Activated CD8-positive, alpha-beta memory T cell treated with anti-CD3 and anti-CD28 coated beads, Interleukin-2, amount 50 U/mL, for 48 hours (primary cell): ENCODE results near the gene EYA2.
"Not testable (repeated sequence)": the region's sequence is repeated elsewhere in the genome, so short reads cannot be mapped to it uniquely, and the experiment has no call there.

Experiments used
- DNase-seq: peaks from one replicate; pipeline ENCODE4 v3.0.0-alpha.2; 2020

EYA2 gene

GRCh38 chr20:46894579-46894958 is at the start of gene EYA2:
EYA2 (plus strand) TSS chr20:46894843; CDS start chr20:46990011, 95,168 bp downstream.
- no peak for DNase-seq

GRCh38 chr20:46844965-46845364 is 49.7 kb upstream of the EYA2 start:
- no peak for DNase-seq

GRCh38 chr20:46849269-46849668 is 45.4 kb upstream of the EYA2 start:
- no peak for DNase-seq

- no peak for DNase-seq
Observed at GRCh38 chr20:46849751-46850150, 44.9 kb upstream of the EYA2 start.

GRCh38 chr20:46850416-46850815 is 44.2 kb upstream of the EYA2 start:
- DNase-seq, result no peak

GRCh38 chr20:46850896-46851295 is 43.7 kb upstream of the EYA2 start:
- no peak for DNase-seq

- DNase-seq, result no peak
Observed at GRCh38 chr20:46851746-46852145, 42.9 kb upstream of the EYA2 start.

GRCh38 chr20:46852313-46852712 is 42.3 kb upstream of the EYA2 start:
- no peak for DNase-seq

GRCh38 chr20:46853926-46854325 is 40.7 kb upstream of the EYA2 start:
- no peak for DNase-seq

GRCh38 chr20:46857061-46857831 is 37.4 kb upstream of the EYA2 start:
- no peak for DNase-seq

- no peak for DNase-seq
Observed at GRCh38 chr20:46865824-46866223, 28.8 kb upstream of the EYA2 start.

- no peak for DNase-seq
Observed at GRCh38 chr20:46870041-46870440, 24.6 kb upstream of the EYA2 start.

GRCh38 chr20:46872328-46873211 is 22.1 kb upstream of the EYA2 start:
- no peak for DNase-seq

- DNase-seq, result no peak
Observed at GRCh38 chr20:46875059-46875458, 19.6 kb upstream of the EYA2 start.

- DNase-seq, result no peak
Observed at GRCh38 chr20:46879386-46879785, 15.3 kb upstream of the EYA2 start.

- not testable (repeated sequence) for DNase-seq
Observed at GRCh38 chr20:46879963-46880362, 14.7 kb upstream of the EYA2 start.

GRCh38 chr20:46883892-46884291 is 10.8 kb upstream of the EYA2 start:
- DNase-seq, result no peak

- no peak for DNase-seq
Observed at GRCh38 chr20:46890682-46891081, 4.0 kb upstream of the EYA2 start.

GRCh38 chr20:46893051-46893450 is 1.6 kb upstream of the EYA2 start:
- no peak for DNase-seq

GRCh38 chr20:46893877-46894578 is 615 bp upstream of the EYA2 start:
- no peak for DNase-seq

GRCh38 chr20:46894971-46895905 is 595 bp downstream of the EYA2 start:
- DNase-seq, result no peak

- no peak for DNase-seq
Observed at GRCh38 chr20:46895906-46896242, 1.2 kb downstream of the EYA2 start.
